ENCODE data around the gene KLHL1.

The KLHL1 gene

GRCh38 chr13:70016116-70016515, 92.1 kb downstream of the KLHL1 start:
- no peak for DNase-seq (ENCODE audit: low spot score)

DNA sequence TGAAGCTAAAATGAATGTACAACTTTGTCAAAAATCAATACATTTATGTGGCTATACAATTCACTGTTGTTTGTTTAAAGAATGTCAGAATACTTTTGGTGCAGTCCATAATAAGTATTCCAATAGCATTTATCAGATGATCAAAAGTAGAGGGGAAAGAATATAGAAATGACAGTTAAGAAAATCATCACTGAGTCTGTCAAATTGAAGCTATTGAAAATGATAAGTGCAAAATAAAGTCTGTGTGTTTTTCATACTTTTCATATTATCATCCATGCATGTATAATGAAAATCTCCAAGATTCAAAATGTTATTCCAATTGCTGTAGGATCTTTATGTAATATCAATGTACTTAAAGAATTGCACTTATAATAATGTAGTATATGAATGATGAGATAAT, 93.9 kb downstream of the KLHL1 start:
- DNase-seq (ENCODE audit: low spot score), result no peak

- no peak for DNase-seq (ENCODE audit: low spot score)
These were observed 108.4 kb downstream of the KLHL1 start for GRCh38 chr13:69999875-70000274.

DNA sequence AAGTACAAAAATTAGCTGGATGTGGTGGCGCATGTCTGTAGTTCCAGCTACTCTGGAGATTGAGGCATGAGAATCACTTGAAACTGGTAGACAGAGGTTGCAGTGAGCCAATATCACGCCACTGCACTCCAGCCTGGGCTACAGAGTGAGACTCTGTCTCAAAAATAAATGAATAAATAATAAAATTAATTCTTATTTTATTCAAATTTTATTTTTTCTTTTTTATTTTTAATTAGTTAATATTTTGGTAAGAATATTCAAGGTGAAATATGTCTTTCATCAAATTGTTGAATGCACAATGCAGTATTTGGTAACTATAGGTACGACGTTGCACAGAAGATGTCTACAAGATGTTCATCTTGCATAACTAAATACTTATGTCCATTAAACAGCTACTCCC, 111.2 kb downstream of the KLHL1 start:
- DNase-seq (ENCODE audit: low spot score), result no peak

DNA sequence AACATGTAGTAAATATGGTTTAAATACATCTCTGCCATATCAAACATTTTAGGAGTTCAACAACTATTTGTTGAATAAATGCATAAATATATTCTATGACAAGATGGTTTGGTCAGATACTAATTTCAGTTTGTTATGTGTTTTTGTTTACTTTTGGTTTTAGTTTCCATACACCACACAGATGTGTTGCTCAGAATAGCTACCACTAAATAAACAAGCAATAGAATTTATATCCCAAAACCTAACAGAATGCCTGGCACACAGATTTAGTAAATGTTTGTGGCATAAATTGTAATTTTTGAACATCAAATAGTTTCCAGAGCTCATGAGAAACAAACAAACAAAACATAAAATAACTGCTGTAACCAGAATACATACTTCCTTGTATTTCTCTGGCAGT, 127.5 kb downstream of the KLHL1 start:
- no peak for DNase-seq (ENCODE audit: low spot score)

GRCh38 chr13:69975496-69975895, 132.8 kb downstream of the KLHL1 start:
- DNase-seq (ENCODE audit: low spot score), result no peak

DNA sequence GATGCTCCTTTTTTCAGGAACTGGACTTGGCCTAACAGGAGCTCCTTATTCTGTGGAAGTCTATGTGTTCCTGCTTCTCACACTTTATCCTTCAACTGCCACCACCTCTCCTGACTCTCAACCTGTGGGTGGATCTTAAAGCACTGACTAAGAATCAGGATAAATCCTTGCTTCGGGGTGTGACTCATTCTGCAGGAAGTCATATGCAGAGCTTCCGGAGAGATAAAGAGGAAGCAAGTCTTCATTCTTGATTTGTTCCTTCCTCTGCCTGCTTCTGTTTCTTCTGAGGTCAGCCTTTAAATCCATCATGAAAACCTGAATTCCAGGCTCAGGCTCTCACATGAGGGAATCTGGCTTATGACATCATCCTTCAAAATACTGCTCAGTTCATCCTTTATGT, 137.7 kb downstream of the KLHL1 start:
- DNase-seq (ENCODE audit: low spot score), result no peak

GRCh38 chr13:69959046-69959445, 149.2 kb downstream of the KLHL1 start:
- no peak for DNase-seq (ENCODE audit: low spot score)

GRCh38 chr13:69956839-69957238, 151.4 kb downstream of the KLHL1 start:
- DNase-seq (ENCODE audit: low spot score), result no peak

- DNase-seq (ENCODE audit: low spot score), result no peak
These were observed 151.9 kb downstream of the KLHL1 start for GRCh38 chr13:69956349-69956748.

- no peak for DNase-seq (ENCODE audit: low spot score)
These were observed 153.0 kb downstream of the KLHL1 start for GRCh38 chr13:69955271-69955670.

GRCh38 chr13:69951412-69951811, 156.8 kb downstream of the KLHL1 start:
- DNase-seq (ENCODE audit: low spot score), result no peak

- DNase-seq (ENCODE audit: low spot score), result no peak
These were observed 158.1 kb downstream of the KLHL1 start for GRCh38 chr13:69950160-69950559.

- DNase-seq (ENCODE audit: low spot score), result no peak
These were observed 160.2 kb downstream of the KLHL1 start for GRCh38 chr13:69948016-69948415.

- no peak for DNase-seq (ENCODE audit: low spot score)
These were observed 160.7 kb downstream of the KLHL1 start for GRCh38 chr13:69947582-69947981.

DNA sequence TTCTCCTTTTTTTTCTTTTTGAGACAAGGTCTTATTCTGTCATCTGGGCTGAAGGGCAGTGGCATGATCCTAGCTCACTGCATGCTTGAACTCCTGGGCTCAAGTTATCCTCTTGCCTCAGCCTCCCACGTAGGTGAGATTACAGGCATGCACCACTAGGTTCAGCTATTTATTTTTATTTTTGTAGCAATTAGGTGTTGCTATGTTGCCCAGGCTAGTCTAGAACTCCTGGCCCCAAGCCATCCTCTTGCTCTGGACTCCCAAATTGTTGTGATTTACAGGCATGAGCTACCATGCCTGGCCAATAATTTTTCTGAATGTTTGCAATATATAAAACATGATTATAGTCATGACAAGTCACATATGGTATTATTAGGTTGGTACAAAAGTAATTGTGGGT, 161.7 kb downstream of the KLHL1 start:
- no peak for DNase-seq (ENCODE audit: low spot score)

DNA sequence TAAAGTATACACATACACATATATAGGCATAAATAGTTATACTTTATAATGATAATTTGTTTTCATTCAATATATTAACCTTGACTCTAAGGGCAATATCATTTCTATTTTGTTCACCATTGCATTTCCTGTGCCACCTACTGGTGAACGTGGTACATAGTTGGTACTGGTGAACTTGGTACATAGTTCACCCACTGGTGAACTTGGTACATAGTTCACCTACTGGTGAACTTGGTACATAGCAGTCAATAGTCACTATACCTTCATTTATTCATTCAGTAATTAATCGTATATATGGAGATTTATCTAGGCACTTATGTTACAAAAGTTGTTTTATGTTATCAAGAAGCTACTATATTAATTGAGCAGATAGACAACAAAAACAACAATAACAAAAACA, 173.2 kb downstream of the KLHL1 start:
- peak; percentile 31 for DNase-seq (ENCODE audit: low spot score)

GRCh38 chr13:69928262-69928661, 180.0 kb downstream of the KLHL1 start:
- DNase-seq (ENCODE audit: low spot score), result no peak

DNA sequence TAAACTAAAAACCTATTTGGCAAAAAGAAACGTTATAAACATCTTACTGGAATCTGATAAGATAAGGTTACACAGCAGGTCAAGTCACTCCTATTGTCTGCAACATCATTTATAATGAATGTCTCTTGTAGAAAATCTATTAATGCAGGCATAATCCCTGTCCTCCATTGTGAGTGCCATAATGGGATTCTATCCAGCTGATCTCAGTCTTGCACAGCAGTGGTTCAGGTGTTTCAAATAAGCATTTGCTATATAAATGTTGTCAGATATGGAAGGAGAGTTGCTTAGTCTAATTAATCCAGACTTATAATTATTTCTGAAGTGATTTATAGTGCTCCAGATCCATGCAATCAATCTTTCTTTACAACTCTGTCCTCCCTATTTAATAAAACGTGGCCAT, 187.1 kb downstream of the KLHL1 start:
- no peak for DNase-seq (ENCODE audit: low spot score)

GRCh38 chr13:69912630-69913029, 195.6 kb downstream of the KLHL1 start:
- DNase-seq (ENCODE audit: low spot score), result no peak

GRCh38 chr13:69910800-69911199, 197.5 kb downstream of the KLHL1 start:
- DNase-seq (ENCODE audit: low spot score), result no peak

DNA sequence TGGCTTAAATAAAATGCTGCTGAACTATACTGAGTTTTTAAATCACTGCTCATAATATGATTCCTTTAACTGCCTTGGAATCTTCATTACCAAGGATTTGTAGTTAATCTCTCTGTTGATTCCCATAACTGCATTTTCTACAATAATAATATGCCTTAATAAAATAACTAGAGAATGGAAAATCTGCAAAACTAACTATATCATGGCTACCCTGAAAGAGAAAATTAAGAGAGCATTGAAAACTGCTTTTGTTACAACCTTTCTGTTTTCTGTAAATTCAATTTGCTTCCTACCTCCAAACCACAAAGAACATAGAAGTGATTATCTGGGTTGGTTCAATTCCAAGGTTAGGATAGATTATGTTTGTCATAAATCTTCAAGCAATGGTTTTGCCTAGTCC, 203.5 kb downstream of the KLHL1 start:
- DNase-seq (ENCODE audit: low spot score), result no peak

GRCh38 chr13:69903081-69903480, 205.2 kb downstream of the KLHL1 start:
- DNase-seq (ENCODE audit: low spot score), result no peak

- no peak for DNase-seq (ENCODE audit: low spot score)
These were observed 225.8 kb downstream of the KLHL1 start for GRCh38 chr13:69882451-69882850.

GRCh38 chr13:69879936-69880335, 228.3 kb downstream of the KLHL1 start:
- DNase-seq (ENCODE audit: low spot score), result no peak

Measured in activated CD4-positive, alpha-beta T cell treated with anti-CD3 and anti-CD28 coated beads, Interleukin-2, Interleukin-4, amounts not matched to agents 100 ng/mL and 50 ng/mL, durations not matched to agents 16 hours and 8 hours (primary cell).